ENCODE results near the gene UBE2N. TPM values are rescaled to one million over a fixed set of nuclear protein-coding genes. Genes with fewer than 3 reads are reported as not detected.
"Not testable (repeated sequence)": the region's sequence is repeated elsewhere in the genome, so short reads cannot be mapped to it uniquely, and the experiment has no call there.

The UBE2N gene
- total RNA-seq, 1 donor from 2014 or later: 150 TPM

DNA sequence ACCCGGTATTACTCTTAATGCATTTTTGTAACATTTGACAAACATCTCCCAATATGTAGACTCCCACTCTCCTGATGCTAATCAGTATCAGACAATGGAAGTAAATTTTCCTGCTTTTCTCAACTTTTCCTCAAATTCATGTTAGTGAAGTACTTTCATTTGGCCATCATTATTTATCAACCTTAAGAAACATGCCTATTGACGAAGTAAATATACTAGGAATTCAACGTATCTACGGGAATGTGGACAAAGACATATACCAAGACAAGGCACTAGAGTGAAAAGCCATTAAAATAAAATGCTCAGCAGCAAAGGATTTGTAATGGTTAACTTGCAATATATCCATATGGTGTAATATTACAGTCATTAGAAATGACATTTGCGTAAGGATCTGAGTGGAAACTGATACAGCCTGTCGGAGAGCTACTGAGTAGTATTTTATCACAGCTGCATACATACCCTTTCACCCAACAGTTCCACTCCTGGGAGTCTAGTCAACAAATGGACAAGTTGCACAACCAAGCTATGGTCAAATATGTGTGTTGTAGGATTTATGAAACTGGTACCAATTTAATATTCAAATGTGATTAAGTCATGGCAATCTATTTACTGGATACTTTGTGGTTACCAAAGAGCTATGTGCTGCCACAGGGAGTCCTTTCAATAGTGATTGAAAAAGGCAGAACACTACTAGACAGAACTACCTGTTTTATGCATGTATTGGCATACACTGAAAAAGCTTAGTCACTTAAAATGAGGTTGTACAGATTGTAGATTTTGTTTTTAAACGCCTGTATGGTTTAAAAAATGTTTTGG is 37.6 kb downstream of the UBE2N start:
- Mint-ChIP-seq H3K4me1 (ENCODE audit: unreplicated experiment) (no peaks in the 10 kb centered on the region), H3K27me3 (ENCODE audit: unreplicated experiment) (peaks cover 3% of the 10 kb centered on the region), H3K36me3 (ENCODE audit: low read depth, unreplicated experiment) (no peaks in the 10 kb centered on the region), H3K27ac (ENCODE audit: unreplicated experiment) (no peak overlapping the region), H3K9me3 (ENCODE audit: unreplicated experiment) (no peaks in the 10 kb centered on the region), H3K4me3 (ENCODE audit: unreplicated experiment) (no peak overlapping the region)
- no peak for DNase-seq (ENCODE audit: low spot score)
- TF ChIP-seq, protein P1, sequence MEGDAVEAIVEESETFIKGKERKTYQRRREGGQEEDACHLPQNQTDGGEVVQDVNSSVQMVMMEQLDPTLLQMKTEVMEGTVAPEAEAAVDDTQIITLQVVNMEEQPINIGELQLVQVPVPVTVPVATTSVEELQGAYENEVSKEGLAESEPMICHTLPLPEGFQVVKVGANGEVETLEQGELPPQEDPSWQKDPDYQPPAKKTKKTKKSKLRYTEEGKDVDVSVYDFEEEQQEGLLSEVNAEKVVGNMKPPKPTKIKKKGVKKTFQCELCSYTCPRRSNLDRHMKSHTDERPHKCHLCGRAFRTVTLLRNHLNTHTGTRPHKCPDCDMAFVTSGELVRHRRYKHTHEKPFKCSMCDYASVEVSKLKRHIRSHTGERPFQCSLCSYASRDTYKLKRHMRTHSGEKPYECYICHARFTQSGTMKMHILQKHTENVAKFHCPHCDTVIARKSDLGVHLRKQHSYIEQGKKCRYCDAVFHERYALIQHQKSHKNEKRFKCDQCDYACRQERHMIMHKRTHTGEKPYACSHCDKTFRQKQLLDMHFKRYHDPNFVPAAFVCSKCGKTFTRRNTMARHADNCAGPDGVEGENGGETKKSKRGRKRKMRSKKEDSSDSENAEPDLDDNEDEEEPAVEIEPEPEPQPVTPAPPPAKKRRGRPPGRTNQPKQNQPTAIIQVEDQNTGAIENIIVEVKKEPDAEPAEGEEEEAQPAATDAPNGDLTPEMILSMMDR (IDR thresholded peaks at IDR 0.05; ENCODE audit: unreplicated experiment): no peak

GRCh38 chr12:93402333-93403311 is 39.1 kb downstream of the UBE2N start:
- TF ChIP-seq, protein P1 (IDR thresholded peaks at IDR 0.05; ENCODE audit: unreplicated experiment): no peak
- no peak for DNase-seq (ENCODE audit: low spot score)
- H3K9me3 Mint-ChIP-seq (ENCODE audit: unreplicated experiment): no peaks in the 10 kb centered on the region
- peaks cover 3% of the 10 kb centered on the region for H3K27me3 Mint-ChIP-seq (ENCODE audit: unreplicated experiment)
- no peak overlapping the region for H3K4me3 Mint-ChIP-seq (ENCODE audit: unreplicated experiment)
- H3K36me3 Mint-ChIP-seq (ENCODE audit: low read depth, unreplicated experiment): no peaks in the 10 kb centered on the region
- H3K4me1 Mint-ChIP-seq (ENCODE audit: unreplicated experiment): no peaks in the 10 kb centered on the region
- H3K27ac Mint-ChIP-seq (ENCODE audit: unreplicated experiment): no peak overlapping the region

DNA sequence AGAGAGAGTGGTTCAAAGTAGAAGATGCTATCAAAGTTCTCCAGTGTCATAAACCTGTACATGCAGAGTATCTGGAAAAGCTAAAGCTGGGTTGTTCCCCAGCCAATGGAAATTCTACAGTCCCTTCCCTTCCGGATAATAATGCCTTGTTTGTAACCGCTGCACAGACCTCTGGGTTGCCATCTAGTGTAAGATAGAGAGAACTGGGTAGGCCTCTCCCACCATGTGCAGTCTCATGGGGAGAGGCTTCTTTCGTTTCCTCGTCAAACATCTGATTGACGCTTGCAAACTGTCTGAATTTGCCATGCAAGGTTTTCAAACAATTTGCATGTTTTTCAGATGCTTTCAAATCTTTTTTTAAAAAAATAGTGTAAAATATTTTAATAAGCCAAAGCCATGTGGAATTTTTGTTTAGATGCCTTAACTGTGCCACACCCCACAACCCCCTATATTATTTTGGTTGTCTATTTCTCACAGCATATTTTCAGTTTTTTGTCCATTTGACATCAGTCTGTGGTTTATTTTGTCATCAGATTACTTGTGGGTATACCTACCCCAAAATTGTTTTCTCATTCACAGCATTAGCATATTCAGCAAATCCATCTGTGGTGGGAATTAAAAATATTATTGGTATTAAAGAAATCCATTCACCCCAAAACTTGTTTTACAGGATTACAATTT is 42.4 kb downstream of the UBE2N start:
- not testable (repeated sequence) for H3K4me3 Mint-ChIP-seq (ENCODE audit: unreplicated experiment); H3K27ac Mint-ChIP-seq (ENCODE audit: unreplicated experiment); H3K36me3 Mint-ChIP-seq (ENCODE audit: low read depth, unreplicated experiment); H3K9me3 Mint-ChIP-seq (ENCODE audit: unreplicated experiment); DNase-seq (ENCODE audit: low spot score); H3K27me3 Mint-ChIP-seq (ENCODE audit: unreplicated experiment); H3K4me1 Mint-ChIP-seq (ENCODE audit: unreplicated experiment)

- TF ChIP-seq, protein P1 (IDR thresholded peaks at IDR 0.05; ENCODE audit: unreplicated experiment): no peak
- H3K4me3 Mint-ChIP-seq (ENCODE audit: unreplicated experiment): no peak overlapping the region
- H3K27ac Mint-ChIP-seq (ENCODE audit: unreplicated experiment): no peak overlapping the region
- no peaks in the 10 kb centered on the region for H3K4me1 Mint-ChIP-seq (ENCODE audit: unreplicated experiment)
- no peaks in the 10 kb centered on the region for H3K36me3 Mint-ChIP-seq (ENCODE audit: low read depth, unreplicated experiment)
- no peaks in the 10 kb centered on the region for H3K9me3 Mint-ChIP-seq (ENCODE audit: unreplicated experiment)
- DNase-seq (ENCODE audit: low spot score): no peak
- no peaks in the 10 kb centered on the region for H3K27me3 Mint-ChIP-seq (ENCODE audit: unreplicated experiment)
Measured at GRCh38 chr12:93397412-93397811, 44.3 kb downstream of the UBE2N start.

- Mint-ChIP-seq H3K36me3 (ENCODE audit: low read depth, unreplicated experiment) (no peaks in the 10 kb centered on the region), H3K27ac (ENCODE audit: unreplicated experiment) (no peak overlapping the region), H3K4me3 (ENCODE audit: unreplicated experiment) (no peak overlapping the region), H3K27me3 (ENCODE audit: unreplicated experiment) (peaks cover 2% of the 10 kb centered on the region), H3K9me3 (ENCODE audit: unreplicated experiment) (no peaks in the 10 kb centered on the region), H3K4me1 (ENCODE audit: unreplicated experiment) (peaks cover 3% of the 10 kb centered on the region)
- TF ChIP-seq, protein P1 (IDR thresholded peaks at IDR 0.05; ENCODE audit: unreplicated experiment): no peak
- DNase-seq (ENCODE audit: low spot score): no peak
Measured at GRCh38 chr12:93393425-93393824, 48.3 kb downstream of the UBE2N start.
